HG03108 (cell line): ENCODE results near the gene LTF.
"Not testable (repeated sequence)": the region's sequence is repeated elsewhere in the genome, so short reads cannot be mapped to it uniquely, and the experiment has no call there.

Experiments used
- ATAC-seq: cut with Tn5 transposase; IDR thresholded peaks from one replicate; pipeline ENCODE4 v1.9.1; 2021; ENCODE audit warnings: moderate library complexity; ENCODE audit not compliant: unreplicated experiment

The LTF gene

DNA sequence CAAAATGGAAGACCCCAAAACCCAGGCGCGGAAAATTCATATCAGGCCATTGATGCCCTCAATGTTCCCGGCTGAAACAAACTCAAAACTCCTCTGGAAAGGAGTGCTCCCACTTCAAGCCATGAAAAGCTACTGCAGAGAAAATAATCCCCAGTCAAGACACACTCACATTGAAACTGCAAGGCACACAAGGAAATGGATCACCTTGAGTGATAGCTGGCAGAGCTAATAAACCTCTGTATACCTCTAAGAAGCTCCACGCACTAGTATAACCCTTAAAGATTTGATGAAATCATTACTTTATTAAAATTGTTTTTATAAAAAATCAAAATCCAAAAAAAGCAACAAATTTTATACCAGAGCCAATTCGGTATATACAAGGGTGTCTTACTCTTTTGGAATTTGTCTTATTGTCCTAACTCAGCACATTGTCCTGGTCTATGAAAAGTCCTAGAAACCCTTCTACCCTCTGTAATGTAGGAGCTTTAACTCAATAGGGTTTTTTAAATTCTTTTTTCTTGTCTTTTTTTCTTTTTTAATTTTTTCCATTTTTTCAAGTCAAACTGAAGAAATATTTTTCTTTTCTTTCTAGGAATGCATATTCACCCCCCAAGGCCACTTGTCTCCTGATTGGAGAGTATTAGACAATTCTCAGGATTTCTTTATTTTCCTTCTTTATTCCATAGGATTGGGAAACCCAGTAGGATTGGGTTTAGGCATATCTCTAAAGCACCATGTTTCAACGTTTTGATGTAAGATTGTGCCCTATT is 66.3 kb downstream of the LTF start:
- no peak for ATAC-seq

DNA sequence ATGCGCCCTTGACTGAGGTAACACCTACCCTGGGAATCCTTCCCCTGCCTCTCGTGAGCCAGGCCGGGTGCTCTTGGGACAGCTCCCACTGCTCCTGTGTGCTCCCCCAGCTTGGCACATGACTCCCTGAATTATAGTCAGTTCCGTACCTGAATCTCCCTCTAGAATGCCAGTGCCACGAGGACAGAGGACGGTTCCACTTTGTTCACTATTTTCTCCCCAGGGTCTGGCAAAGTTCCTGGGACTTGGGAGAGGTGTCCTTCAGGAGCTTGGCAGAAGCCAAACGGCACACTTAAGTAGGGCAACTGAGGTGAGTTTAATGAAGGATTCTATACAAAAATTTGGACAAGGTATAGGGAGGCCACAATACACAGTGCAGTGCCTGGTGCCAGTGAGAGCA is 67.6 kb downstream of the LTF start:
- no peak for ATAC-seq

DNA sequence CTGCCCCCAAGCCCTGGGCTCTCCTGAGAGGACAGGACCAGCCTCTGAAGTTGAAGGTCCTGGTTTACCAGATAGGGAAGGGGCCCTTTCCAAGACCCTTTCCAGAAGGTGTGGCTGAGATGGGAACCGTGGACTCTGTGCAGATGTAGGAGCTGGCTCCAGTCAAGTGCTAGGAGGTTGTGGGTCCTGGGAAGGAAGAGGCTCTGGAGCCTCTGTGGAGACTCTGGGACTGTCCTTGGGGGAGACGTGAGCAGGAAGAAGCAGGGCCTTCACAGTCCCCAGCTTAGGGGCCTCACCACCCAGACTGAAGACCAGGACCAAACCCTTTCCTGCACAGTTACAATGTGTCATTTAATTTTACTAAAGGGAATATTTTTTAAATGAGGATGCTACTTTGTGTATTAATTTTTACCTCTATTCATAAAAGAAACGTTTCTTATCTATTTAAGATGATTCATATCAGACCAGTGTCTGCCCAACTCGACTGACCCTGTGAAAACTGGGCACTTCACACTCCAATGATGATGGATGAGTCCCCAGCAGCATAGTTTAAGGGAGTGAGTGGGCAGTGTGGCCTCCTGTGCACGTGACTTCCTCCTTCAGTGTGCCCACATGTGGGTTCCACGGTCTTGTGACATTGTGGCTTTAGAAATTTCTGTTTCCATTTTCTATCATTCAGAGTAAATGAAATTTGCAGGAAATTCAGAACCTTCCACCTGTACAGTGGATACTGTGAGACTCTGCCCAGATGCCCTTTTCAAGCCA is 68.8 kb downstream of the LTF start:
- no peak for ATAC-seq

DNA sequence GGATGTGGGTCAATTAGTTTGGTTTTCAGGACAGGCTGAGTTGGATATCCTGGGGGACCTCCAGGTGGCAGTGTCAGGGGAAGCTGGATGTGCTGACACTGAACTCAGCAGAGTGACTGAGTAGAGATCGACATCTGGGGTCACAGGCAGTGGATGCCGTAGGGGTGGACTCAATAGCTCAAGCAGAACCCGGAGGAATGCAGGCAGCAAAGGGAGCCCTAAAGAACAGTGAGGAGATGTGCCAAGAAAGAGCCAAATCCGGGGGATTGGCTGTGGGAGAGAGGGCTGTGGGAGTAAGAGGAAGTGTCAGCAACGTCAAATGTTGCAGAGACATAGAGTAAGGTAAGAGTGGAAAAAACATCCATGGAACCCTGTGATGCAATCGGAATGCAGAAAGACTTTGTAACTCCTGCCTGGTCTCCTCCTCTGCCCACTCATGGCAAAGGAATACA is 69.5 kb downstream of the LTF start:
- ATAC-seq = no peak

DNA sequence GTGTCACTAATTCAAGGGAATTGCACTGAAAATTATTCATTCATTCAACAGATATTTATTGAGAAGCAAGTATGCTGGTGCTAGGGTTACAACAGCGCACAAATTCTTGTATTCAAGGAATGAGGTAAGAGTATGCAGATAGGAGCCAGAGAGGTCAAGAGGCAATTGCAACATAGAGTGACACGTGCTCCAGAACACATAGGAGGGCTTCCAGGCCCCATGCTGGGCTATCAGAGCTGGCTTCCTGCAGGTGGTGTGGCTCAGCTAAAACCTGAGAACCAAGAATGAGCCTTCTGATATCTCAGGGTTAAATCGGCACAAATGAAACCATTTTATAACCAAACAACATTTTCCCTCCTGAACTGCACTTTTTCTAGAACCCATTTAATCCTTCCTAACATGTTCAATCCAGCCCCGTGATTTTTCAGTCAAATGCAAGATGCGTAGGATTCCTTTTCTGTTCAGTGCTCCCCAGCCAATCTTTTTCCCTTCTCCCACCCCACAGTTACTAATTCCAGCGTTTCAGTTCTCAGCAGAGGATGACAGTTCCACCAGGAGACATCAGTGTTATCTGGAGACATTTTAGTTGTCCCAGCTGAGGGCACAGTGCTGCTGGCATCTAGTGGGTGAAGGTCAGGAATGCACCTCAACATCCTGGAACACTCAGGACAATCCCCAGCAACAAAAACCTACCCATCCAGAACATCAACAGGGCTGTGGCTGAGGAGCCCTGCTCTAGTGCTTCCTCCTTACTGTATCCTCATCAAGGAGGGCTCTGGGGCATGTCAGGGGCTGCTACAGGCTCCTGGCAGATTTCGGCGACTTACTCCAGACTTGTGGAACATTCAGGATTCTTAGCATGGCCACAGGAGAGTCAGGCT is 70.9 kb downstream of the LTF start:
- no peak for ATAC-seq

DNA sequence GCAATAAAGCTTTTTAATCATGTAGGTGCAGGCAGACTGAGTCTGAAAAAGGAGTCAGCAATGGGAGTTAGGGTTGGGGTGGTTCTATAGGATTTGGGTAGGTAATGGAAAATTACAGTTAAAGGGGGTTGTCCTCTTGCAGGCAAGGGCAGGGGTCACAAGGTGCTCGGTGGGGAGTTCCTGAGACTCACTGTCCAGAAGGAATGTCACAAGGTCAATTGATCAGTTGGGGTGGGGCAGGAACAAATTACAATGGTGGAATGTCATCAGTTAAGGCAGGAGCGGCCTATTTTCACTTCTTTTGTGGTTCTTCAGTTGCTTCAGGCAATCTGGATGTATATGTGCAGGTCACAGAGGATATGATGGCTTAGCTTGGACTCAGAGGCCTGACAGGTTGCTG is 71.7 kb downstream of the LTF start:
- no peak for ATAC-seq

DNA sequence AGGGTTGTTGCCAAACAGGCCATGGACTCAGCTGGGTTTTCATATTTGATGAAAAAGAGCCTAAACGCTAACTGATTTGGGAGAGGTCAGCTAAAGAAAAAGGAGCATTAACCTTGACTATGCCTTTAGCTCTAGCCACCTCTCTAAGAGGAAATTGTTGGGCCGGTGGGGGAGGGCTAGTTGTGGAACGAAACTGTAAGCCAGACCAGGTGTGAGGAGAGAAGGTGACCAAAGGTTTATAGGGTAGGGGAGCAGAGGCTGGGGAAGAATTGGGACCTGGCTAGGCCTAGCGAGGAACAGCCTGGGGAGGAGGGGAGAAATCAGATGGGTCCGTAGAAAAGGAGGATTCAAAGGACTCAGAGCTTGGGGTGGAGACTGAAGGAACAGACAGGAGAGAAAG is 73.2 kb downstream of the LTF start:
- ATAC-seq = not testable (repeated sequence)

DNA sequence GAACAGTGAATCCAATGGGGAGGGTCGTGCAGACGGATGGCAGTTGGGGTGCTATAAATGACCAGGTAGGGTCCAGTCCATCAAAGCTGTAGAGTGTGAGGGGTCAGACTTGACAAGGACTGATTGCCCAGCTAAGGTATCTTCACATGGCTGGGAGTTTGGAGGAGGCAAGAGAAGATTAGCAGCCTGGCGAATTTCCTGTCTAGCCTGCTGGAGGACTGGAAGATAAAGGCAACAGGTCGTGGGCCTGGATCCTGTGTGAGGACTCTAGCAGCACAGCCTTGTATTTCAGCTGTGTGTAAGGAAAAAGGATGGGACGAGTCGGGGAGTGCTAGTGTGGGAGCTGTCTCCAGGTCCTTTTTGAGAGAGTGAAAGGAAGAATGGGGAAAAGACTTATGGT is 75.4 kb downstream of the LTF start:
- ATAC-seq = no peak

DNA sequence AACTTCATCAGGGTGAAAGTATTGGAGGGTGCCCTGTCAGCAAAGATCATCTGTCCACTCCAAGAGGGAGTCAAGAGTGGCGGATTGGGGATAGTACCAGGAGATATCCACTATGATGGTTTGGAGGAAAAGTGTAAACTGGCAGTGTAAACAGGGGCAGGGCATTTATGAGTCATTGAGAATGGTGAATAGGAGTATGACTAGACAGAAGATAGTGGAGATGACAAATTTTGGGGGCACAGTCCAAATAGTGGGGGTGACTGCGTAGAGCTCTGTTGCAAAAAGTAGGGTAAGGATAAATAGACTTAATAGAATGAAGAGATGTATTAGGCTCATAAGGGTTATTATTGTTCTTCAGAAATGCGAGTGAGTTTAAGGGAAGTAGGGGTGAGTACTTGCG is 75.9 kb downstream of the LTF start:
- ATAC-seq = not testable (repeated sequence)

DNA sequence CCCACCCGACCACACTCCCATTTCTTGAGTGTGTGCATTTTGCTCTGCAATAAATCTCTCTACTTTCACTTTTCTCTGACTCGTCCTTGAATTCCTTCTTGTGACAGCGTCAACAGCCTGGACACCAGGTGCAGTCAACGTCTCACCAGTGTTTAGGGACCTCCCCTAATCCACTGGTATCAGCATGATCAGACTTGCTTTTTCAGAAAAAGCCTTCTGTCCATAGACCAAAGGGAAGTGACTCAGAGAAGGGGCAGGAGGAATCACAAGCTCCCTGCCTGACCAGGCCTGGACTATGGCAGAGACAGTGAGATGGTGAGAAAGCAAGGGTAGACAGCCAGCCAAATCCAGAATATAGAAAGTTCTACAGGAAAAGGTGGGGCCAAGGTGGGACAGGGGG is 78.5 kb downstream of the LTF start:
- ATAC-seq = no peak
